Esophagus muscularis mucosa (tissue), 3 donors: ENCODE measurements around the gene KANSL1.

Experiments
- POLR2A ChIP-seq: fragments of 450-650 bp; IDR thresholded peaks from one replicate; pipeline ENCODE4 v1.6.1; 2017; ENCODE audit warnings: antibody characterized with exemption, moderate library complexity, mild to moderate bottlenecking, low read depth
- TF ChIP-seq, protein P1 (sequence below), 3 experiments: fragments of 200-600 bp in 2 of 3; fragments of 450-650 bp in 1 of 3; sonication (generic) in 2 of 3; IDR thresholded peaks; one replicate each; pipeline ENCODE4 v1.5.1; 2017 to 2019; ENCODE audit warnings: antibody characterized with exemption in 3 of 3, mild to moderate bottlenecking in 2 of 3, moderate library complexity in 1 of 3

DNA sequence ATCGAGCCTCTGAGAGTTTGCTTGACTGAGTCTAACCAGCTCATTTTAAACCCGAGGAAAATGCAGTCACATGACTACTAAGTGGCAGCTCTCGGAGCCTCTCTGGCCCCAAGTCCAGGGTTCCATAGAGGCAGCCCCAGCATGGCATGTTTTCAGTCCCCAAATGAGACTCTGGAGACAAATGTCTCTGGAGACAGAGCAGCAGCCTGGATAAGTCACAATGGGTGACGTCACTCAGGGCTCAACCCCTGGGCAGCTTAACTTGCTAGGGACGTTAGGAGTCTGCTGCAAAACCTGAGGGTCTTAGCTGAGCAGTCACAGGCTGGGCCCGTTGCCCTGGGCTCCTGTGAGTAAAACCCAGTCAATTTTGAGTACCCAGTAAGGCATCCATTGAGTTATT lies 201.1 kb downstream of the KANSL1 start:
- TF ChIP-seq POLR2A, result no peak
- TF ChIP-seq, protein P1, sequence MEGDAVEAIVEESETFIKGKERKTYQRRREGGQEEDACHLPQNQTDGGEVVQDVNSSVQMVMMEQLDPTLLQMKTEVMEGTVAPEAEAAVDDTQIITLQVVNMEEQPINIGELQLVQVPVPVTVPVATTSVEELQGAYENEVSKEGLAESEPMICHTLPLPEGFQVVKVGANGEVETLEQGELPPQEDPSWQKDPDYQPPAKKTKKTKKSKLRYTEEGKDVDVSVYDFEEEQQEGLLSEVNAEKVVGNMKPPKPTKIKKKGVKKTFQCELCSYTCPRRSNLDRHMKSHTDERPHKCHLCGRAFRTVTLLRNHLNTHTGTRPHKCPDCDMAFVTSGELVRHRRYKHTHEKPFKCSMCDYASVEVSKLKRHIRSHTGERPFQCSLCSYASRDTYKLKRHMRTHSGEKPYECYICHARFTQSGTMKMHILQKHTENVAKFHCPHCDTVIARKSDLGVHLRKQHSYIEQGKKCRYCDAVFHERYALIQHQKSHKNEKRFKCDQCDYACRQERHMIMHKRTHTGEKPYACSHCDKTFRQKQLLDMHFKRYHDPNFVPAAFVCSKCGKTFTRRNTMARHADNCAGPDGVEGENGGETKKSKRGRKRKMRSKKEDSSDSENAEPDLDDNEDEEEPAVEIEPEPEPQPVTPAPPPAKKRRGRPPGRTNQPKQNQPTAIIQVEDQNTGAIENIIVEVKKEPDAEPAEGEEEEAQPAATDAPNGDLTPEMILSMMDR (IDR thresholded peaks at IDR 0.05), result no peak
